ENCODE data around the gene ELFN2.

The ELFN2 gene

GRCh38 chr22:37425369-37425768 is 1.9 kb downstream of the ELFN2 start:
- H3K4me3 ChIP-seq (replicated peaks; ENCODE audit: low read depth, low read length), result no peak overlapping the region
- no peaks in the 10 kb centered on the region for H3K36me3 ChIP-seq (ENCODE audit: control insufficient read depth, insufficient read depth, low read length)
- H3K27me3 ChIP-seq (replicated peaks; ENCODE audit: control insufficient read depth, insufficient read depth, low read length), result peaks cover 10% of the 10 kb centered on the region
- TF ChIP-seq CTCF (IDR thresholded peaks at IDR 0.05; ENCODE audit: insufficient read depth, low read length, poor library complexity, severe bottlenecking), result no peak
- DNase-seq (ENCODE audit: extremely low read depth, insufficient read length), result no peak

- DNase-seq (ENCODE audit: extremely low read depth, insufficient read length), result no peak
- H3K4me3 ChIP-seq (replicated peaks; ENCODE audit: low read depth, low read length), result no peak overlapping the region
- no peaks in the 10 kb centered on the region for H3K36me3 ChIP-seq (ENCODE audit: control insufficient read depth, insufficient read depth, low read length)
- H3K27me3 ChIP-seq (replicated peaks; ENCODE audit: control insufficient read depth, insufficient read depth, low read length), result peaks cover 7% of the 10 kb centered on the region
- no peak for TF ChIP-seq CTCF (IDR thresholded peaks at IDR 0.05; ENCODE audit: insufficient read depth, low read length, poor library complexity, severe bottlenecking)
These were observed 4.0 kb downstream of the ELFN2 start for GRCh38 chr22:37423283-37423682.

DNA sequence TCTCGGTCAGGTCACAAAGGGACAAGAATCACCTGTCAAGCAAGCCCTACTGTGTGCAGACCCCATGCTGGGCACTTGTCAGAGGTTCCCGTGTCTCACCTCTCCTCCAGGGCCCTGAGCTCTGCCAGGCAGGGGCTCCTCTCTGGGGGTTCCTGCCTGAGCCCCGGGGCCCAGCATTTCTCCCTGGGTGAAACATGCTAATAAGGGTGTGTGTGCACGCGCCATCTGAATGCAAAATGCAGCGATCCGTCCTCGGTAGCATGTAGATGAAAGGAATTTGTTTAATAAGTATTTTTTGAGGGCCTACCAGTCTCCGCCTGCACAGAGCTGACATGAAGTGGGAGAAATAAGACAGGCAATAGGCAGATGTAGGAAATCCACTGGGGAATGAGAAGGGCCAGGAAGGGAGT is 5.8 kb downstream of the ELFN2 start:
- Histone ChIP-seq H3K4me3 (replicated peaks; ENCODE audit: low read depth, low read length) (no peak overlapping the region), H3K36me3 (ENCODE audit: control insufficient read depth, insufficient read depth, low read length) (no peaks in the 10 kb centered on the region), H3K27me3 (replicated peaks; ENCODE audit: control insufficient read depth, insufficient read depth, low read length) (peaks cover 4% of the 10 kb centered on the region)
- no peak for DNase-seq (ENCODE audit: extremely low read depth, insufficient read length)
- TF ChIP-seq CTCF (IDR thresholded peaks at IDR 0.05; ENCODE audit: insufficient read depth, low read length, poor library complexity, severe bottlenecking), result no peak

DNA sequence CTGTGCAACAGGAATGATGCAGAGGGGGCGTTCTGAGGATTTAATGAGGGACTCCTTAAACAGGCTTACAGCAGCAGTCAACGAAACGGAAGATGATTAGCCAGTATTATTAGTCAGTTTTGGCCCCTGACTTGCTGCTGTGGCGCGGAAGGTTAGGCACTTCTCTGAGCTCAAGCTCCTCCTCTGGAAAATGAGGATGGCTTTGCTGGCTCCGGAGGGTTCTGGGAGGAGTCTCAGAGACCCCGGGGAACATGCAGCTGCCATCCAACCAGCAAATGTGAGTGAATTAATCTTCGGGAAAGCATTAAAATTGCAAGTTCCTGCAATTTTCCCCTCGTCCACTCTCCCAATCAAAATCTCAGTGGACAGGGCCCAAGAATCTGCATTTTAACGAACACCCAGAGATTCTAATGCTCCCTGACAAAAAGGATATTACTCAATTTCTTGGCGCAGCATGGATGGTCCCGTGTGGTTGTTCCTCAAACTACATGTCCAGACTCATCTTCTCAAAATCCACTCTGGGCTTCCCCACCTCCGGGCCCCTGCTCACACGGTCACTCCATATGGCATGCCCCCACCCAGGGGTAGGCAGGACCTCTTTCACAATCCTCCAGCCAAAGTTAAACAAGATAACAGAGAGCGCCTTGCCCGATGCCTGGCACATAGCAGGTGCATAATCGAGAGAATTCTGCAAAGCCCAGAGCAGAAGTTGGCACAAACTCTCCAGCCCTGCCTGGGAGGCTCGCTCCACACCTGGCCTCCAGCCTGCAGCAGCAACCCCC is 6.4 kb downstream of the ELFN2 start:
- DNase-seq (ENCODE audit: extremely low read depth, insufficient read length), result no peak
- no peak for TF ChIP-seq CTCF (IDR thresholded peaks at IDR 0.05; ENCODE audit: insufficient read depth, low read length, poor library complexity, severe bottlenecking)
- peaks cover 4% of the 10 kb centered on the region for H3K27me3 ChIP-seq (replicated peaks; ENCODE audit: control insufficient read depth, insufficient read depth, low read length)
- H3K36me3 ChIP-seq (ENCODE audit: control insufficient read depth, insufficient read depth, low read length), result no peaks in the 10 kb centered on the region
- H3K4me3 ChIP-seq (replicated peaks; ENCODE audit: low read depth, low read length), result no peak overlapping the region

DNA sequence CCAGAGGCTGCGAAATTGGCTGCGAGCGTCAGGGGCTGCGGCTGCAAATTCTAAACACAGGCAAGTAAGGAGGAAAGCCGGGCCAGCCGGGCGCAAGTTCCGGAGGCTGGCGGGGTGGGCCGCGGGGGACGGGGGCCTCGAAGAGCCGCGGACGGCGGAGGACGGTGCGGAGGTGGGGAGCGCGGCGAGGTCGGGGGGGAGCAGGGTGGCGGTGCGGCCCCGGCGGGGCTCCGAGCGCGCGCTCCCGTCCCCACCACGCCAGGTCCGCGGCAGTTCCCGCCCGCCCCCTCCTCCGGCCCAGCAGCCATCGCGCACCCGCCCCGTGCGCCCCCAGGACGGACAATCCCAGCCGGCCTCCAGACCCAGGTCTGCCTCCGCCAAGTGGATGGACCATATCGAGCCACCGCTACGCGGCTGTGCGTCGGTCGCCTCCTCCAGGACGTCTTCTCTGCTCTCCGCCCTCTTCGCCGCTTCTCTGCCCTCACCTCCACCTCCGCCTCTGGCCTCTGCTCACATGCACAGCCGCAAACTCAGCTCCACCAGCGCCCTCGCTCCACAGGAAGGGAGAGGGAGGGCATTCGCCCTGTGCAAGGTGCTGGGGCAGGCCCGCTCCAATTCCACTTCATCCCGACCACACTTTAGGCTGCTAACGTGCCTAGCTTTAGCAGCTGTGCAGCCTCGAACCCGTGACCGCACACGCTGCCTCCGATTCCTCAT is 7.2 kb downstream of the ELFN2 start:
- TF ChIP-seq CTCF (IDR thresholded peaks at IDR 0.05; ENCODE audit: insufficient read depth, low read length, poor library complexity, severe bottlenecking), result no peak
- no peak for DNase-seq (ENCODE audit: extremely low read depth, insufficient read length)
- H3K27me3 ChIP-seq (replicated peaks; ENCODE audit: control insufficient read depth, insufficient read depth, low read length), result peaks cover 4% of the 10 kb centered on the region
- no peaks in the 10 kb centered on the region for H3K36me3 ChIP-seq (ENCODE audit: control insufficient read depth, insufficient read depth, low read length)
- no peak overlapping the region for H3K4me3 ChIP-seq (replicated peaks; ENCODE audit: low read depth, low read length)

Data from GM06990 (cell line).